HG02678 (cell line): ENCODE measurements around the gene ZNF132.
"Not testable (repeated sequence)": the region's sequence is repeated elsewhere in the genome, so short reads cannot be mapped to it uniquely, and the experiment has no call there.

Experiments
- ATAC-seq: cut with Tn5 transposase; IDR thresholded peaks from one replicate; pipeline ENCODE4 v1.9.1; 2021; ENCODE audit warnings: mild to moderate bottlenecking, moderate library complexity; ENCODE audit not compliant: unreplicated experiment

Gene ZNF132

DNA sequence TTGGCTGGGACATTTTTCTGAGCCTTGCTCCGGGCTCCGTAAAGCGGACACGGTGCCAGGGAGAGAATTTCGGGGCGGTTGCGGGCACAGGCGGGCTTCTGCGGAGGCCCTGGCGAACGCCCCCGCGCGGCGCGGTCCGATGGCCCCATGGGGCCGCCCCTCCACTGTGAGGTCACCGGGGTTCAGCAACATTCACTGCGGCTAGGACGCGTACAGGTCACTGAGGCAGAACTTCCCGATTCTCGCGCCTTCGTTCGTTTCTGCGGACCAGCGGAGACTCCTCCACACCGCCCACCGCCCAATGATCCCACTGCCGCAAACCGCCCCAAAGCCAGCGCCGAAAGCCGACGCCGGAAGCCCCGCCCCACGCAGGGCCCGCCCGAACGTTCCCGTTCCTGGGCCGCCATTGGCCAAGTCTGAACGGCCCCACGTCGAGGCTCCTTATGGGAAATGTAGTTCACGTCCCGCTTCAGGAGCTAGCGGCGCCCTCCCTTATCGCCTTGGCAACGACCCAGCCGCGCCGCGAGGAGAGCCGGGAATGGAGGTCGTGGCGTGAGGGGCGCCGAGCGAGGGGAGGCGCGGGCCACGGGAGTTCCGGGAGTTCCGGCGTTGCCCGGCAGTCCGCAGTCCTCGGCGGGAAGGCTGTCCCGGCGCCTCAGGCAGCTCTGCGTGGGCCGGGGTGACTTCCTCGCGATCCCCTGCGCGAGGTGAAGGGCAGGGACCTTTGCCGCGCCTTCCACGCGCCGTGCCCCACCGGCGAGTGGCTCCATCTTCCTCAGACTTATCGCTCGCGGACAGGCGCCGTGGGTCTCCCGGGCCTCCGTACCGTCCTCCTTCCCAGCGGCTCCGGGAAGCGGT lies 31.6 kb downstream of the ZNF132 start, which contains the start of gene ZNF584:
Gene ZNF584, plus strand, starts transcription at position 498 of the 858 bp plus-strand sequence. CDS start 499 bp downstream, outside the sequence.
- peak; percentile 88 for ATAC-seq

DNA sequence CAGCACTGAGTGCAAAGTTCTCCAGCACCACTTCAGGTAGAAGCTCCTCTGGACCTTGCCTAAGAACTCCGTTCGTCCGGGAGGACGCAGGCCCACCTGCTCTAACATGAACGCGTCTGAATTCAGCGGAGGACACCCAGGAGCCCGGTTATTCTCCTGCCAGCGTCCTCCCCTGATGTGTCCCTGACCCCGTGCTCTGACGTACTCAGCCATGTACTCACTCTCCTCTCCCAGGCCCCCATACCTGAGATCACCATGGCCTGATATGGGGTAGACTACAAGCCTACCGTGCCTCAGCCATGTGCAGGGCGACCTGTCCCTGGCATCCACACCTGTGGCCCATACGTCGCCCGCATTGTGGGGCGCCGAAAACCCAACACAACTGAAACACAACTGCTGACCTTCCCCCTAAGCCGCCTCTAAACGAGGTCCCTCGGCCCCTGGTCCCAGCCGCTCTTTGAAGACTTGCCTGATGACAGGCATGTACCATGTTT lies 32.2 kb downstream of the ZNF132 start:
- ATAC-seq, result no peak

DNA sequence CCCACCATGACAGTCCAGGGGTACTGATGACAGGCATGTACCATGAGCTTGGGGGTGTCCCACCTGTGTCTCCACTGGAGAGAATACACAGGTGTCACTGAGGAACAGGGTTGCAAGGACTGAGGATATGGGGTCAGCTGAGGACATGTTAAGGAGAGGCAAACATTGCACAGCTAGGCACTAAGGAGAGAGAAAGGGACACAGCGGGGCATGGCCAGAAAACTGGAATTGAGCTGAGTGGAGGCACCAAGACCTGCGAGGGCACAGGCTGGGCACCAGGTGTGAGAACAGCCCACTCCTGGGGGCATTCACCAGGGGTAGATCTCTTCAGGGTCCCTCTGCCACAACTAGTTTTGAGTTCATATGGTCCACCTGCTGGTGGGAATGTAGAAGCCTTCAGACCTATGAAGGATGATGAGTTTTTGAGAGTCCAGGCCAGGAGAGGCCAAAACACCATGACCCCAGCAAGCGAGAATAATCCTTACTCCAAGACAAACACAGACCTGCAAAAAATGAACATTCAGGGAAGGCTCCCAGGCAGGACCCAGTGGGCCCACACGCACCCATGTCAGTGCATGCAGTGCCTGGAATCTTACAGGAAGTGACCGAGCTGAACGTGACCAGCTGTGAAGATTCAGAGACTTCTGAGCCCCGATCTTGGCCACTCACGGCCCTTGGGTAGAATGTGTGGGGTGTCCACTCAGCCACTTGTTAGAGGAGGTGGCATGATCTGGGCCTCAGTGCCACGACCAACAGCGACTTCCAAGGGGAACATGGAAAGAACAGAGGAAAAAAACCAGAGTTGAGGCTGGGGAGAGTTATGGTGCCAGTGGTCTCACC lies 32.9 kb downstream of the ZNF132 start:
- ATAC-seq, result no peak

GRCh38 chr19:58403920-58404478 lies 36.0 kb downstream of the ZNF132 start:
- ATAC-seq, result not testable (repeated sequence)

DNA sequence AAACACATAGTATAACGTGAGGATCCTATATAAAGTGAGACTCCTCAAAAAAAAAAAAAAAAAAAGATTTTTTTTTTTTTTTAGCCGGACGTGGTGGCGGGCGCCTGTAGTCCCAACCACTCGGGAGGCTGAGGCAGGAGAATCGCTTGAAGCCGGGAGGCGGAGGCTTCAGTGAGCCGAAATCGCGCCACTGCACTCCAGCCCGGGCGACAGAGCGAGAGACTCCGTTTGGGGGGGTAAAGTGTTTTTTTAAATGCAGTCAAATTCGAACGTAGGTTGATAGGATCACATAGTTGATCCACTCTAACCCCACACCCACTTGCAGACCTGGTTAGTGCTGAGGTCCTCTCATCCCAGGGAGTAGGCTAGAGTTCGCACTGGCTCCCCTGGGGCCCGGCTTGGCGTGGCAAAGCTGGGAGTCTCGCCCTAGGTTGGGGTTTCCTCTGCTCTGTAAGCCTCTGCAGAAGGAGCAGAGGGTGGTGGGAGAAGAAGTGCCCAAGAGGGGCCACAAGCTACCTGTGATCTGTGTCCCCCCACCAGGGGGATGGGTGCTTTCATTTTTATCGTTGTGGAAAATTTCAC lies 38.0 kb downstream of the ZNF132 start:
- no peak for ATAC-seq

DNA sequence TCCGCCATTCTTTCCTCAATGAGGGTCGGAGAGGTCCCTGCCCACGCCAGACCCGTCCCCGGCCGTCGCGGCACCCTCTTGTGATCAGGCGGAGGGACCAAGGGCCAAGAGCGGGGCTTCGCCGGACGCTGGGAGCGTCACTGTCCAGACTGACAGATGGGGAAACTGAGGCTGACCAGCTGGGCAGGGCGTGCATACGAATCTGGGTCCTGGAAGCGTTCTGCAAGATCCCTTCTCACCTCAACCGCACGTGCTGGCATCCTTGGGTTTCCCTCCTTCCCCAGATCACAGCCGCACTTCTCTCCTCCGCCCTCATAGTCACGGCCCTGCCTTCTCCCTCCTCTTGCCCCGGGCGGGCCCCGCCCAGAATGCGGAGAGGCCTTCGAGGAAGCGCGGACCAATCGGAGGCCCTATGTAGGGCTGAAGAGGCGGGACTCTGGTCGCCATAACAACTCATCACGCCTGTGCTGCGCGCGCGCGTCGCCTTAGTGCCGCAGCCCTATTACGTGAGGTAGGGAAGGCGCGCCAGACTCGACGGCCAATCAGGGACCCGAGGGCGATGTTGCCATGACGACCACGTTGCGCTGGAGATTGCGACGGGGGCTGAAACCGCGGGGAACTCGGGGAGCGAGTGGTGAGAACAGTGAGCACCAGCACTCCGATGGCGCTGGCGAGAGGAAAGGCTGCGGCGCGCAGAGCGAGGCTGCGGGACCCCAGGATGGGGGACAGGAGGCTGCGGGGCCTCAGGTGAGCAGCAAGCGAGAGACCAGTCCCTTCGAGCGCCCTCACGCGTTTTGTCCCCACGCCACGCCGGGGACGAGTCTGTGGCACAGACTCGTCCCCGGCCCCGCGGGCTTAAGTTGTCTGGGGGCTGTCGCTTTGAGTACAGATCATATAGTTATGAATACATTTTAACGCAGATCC lies 38.8 kb downstream of the ZNF132 start:
- peak; percentile 98 for ATAC-seq

- ATAC-seq, result no peak
These were observed 39.5 kb downstream of the ZNF132 start for GRCh38 chr19:58400316-58400915.

- no peak for ATAC-seq
These were observed 40.0 kb downstream of the ZNF132 start for GRCh38 chr19:58399903-58400302.

GRCh38 chr19:58398545-58398944 lies 41.4 kb downstream of the ZNF132 start:
- ATAC-seq, result no peak

- ATAC-seq, result no peak
These were observed 41.9 kb downstream of the ZNF132 start for GRCh38 chr19:58398087-58398486.

DNA sequence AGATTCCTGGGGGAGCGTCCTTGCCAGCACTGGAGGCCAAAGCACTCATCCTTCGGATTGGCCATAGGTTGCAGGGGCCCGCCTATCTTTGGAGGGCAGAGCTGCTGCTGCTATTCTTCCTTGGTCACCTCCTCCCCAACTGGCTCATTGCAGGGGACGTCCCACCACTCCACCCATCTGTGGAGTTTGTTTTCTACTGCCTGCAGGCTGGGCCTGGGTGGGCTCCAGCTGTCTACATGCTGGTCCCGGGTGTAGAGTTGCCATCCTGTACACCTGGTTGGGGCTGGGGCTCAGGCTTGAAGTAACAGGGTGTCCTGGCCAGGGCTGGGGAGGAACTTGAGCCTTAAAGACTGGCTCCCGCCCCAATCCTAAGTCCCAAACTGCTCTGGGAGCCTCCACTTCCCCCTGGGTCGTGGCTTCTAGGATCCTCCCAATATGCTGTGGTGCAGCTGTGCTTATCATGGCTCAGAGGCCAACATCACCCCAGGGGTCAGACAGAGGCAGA lies 42.4 kb downstream of the ZNF132 start:
- no peak for ATAC-seq

DNA sequence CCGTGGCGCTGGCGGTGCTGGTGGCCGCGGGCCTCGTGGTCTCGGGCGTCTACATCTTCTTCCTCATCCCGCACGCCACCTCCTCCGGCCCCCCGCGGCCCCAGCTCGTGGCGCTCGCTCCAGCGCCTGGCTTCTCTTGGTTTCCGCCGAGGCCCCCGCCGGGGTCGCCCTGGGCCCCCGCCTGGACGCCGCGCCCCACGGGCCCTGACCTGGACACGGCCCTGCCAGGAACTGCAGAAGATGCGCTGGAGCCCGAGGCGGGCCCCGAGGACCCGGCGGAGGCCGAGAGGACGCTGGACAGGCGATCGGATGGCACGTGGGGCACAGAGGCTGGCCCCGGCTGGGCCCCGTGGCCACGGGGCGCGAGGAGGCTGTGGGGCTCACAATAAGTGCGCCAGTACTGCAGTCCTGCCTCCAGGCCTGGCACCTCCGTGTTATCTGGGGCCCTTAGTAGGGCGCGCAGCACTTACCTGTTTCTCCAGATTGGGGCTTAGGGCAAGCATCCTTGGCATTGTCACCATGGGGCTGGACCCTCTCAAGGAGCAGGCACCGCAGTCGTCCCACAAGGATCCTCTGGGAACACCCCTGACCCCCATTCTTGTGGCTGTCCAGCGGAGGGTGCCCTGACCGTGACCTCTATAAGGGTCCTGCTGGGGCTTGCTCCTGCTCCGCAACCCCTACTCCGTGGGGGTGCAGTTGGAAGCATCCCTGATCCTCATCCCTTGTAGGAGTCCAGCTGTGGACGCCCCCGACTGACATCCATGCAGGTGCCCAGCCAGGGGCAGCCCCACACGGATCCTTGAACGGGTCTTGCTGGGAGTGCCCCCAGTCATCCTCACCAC lies 43.0 kb downstream of the ZNF132 start:
- no peak for ATAC-seq

GRCh38 chr19:58395979-58396627 lies 43.9 kb downstream of the ZNF132 start:
- no peak for ATAC-seq

DNA sequence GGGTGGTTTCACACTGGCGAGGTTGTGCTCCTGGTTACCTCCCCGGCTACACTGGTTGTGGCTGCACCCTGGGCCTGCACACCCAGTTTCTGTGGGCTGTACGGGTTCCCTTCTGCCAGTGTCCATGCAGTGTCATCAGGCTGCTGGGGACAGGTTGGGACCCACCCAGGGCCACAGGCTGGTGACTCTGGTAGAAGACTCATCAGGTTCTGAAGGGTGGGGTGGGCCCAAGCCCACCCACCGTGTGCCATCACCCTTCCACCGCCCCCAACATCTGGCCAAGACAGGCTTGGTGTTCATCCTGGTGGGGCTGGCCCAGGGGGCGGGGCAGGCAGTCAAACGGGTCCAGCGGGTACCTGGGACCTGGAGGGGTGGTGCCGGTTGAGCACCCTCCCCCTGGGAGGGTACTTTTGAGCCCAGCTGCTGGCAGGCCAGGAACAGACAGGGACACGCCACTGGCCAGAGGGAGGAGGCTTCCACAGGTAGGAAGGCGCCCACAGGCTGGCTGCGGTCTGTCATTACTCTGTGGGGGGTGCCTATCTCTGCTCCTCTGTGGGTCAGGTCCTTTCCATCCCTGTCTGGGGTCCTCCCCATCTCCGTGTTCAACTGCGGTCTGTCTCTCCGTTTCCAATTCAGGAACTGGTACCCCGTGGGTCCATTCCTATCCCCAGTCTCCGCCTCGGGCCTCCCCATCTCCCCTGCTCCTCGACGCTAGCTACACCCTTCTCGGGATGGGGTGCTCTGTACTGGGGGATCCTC lies 44.6 kb downstream of the ZNF132 start, which contains the start of gene RNF225:
Gene RNF225, plus strand, starts transcription at position 437 of the 759 bp plus-strand sequence. CDS start 434 bp downstream, outside the sequence.
- no peak for ATAC-seq

DNA sequence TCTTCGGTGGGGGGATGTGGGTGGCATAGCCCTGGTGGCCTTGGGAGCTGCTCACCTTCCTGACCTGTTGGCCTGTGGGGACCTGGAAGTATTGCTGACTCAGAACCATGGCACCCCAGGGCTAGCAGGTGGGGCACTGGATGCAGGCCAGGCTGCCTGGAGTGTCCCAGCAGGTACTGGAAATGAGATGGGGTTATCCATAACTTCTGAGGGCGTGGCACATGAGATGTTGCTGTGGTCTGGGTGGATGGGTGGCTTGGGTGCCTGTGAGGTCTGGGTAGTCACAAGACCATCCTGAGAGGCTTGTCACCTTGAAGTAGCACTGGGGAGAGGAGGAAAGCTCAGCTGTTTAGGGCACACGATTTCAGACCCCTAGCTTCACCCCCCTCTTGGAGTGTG lies 45.1 kb downstream of the ZNF132 start:
- ATAC-seq, result no peak

GRCh38 chr19:58393725-58394033 lies 46.3 kb downstream of the ZNF132 start:
- no peak for ATAC-seq
